ENCODE results near the gene TMEM37. TPM values are rescaled to one million over a fixed set of nuclear protein-coding genes. Genes with fewer than 3 reads are reported as not detected.

The TMEM37 gene, protein sequence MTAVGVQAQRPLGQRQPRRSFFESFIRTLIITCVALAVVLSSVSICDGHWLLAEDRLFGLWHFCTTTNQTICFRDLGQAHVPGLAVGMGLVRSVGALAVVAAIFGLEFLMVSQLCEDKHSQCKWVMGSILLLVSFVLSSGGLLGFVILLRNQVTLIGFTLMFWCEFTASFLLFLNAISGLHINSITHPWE
- not detected in 2 replicates for total RNA-seq (2014; rRNA removed; shearing (Covaris generic))

DNA sequence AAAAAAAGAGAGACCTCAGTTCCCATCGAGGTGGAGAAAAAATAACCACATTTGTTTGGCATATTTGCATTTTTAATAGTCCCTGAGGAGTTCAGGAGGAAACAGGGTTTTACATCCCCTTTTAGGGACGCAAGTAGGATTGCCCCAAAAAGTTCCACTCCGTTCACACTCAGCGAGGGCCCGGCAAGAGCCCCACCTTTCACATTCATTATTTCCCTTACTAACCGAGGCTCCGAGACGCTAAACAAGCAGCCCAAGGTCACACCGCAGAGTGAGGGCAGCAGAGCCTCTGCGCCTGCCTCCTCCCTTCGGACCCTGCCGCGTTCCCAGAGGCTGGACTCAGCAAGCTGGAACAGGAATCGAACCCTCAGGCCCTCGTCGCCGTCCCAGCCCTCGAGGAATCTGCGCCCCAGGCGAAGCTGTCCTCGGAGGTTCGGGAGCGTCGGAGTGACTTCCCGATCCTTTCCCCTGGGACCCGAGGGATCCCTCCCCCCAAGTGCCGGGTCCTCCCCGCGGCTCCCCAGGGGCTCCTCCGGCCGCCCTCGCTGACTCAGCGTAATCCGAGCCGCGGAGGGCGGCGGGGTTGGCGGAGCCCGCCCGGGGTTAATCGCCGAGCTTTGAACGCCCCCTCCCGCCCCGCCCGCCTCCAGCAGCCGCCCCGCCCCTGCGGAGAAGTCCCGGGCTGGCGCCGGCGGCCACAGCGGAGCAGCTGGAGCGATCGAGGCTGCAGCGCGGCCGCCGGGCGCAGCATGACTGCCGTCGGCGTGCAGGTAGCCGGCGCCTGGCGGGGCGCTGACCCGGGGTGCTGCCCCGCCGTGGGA is at the start of gene TMEM37:
TSS of gene TMEM37 (plus strand) at position 700 of the 821 bp plus-strand sequence. CDS start at position 750, 50 bp downstream.

Other genes with a start within 250 kb of the TMEM37 start
- 3.2 and 4.1 TPM in 2 replicates for gene STEAP3, start 208.0 kb upstream of the TMEM37 start, total RNA-seq (2014; rRNA removed; shearing (Covaris generic))
- gene C2orf76, start 65.0 kb upstream of the TMEM37 start, total RNA-seq (2014; rRNA removed; shearing (Covaris generic)) = 1.7 and 7.7 TPM in 2 replicates
- 90.7 and 117 TPM in 2 replicates for gene DBI, start 64.9 kb upstream of the TMEM37 start, total RNA-seq (2014; rRNA removed; shearing (Covaris generic))
- not detected in 2 replicates for gene SCTR, start 92.6 kb downstream of the TMEM37 start, total RNA-seq (2014; rRNA removed; shearing (Covaris generic))
- gene CFAP221, start 112.6 kb downstream of the TMEM37 start, total RNA-seq (2014; rRNA removed; shearing (Covaris generic)) = not detected in 2 replicates
- gene TMEM177, start 247.3 kb downstream of the TMEM37 start, total RNA-seq (2014; rRNA removed; shearing (Covaris generic)) = 14.9 and 16.8 TPM in 2 replicates